NCI-H446 treated with DMSO at 0.1 percent for 48 hours (cell line): ENCODE data around the gene CRNN.

Experiments used
- DNase-seq: peaks from one replicate; lab custom pipeline; 2025; lab: John Stamatoyannopoulos, UW

Gene CRNN

DNA sequence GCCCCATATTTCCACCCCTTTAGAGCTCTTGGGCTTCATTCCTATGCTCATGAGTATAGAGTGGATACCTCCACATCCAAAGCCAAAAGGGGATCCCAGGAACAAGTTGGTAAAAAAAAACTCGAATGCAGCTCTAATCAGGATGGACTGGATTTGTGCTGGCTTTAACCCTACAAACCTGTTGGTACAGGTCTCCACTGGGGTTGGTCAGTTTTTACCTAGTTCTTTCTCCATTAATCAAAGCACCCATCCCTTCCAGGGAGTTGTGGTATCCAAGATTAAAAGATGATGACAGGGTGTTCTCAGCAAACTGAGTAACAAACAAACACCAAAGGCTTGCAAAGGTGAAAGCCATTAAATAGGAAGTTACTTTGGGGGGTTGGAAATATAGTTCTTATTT, 5.9 kb upstream of the CRNN start:
- no peak for DNase-seq

DNA sequence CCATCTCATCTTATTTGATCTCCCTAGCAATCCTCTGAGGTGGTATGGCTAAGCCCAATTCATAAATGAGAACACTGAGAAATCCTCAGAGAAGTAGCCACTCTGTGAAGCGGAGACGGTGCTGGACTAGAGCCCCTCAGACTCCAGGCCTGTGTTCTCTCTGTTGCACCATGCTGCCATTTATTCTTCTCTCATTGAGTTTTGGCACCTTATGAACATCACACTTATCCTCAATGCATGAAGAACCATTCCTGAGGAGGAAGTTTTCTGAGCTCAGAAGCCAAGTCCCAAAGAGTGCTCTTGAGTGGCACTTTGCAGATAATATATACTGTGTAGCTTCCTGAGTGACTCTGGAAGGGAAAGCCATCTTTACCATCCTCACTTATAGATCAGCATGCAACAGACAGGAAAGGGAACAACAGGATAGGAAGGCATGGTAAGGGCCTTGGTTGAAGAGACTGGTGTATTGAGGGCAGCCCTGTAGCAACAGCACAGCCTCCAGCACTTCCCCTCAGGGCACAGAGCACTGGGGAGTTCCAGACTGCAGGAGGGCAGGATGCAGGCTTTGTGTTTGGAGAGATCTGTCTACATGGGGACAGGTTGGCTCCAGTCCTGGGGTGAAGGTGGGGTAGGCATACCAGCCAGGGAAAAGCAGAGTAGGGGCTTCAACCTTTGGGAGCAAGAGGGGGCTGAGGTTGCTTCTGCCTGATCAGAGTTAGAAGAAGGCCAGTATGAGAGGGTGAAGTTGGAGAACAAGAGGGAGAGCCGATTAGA, 1.6 kb upstream of the CRNN start:
- DNase-seq = no peak

DNA sequence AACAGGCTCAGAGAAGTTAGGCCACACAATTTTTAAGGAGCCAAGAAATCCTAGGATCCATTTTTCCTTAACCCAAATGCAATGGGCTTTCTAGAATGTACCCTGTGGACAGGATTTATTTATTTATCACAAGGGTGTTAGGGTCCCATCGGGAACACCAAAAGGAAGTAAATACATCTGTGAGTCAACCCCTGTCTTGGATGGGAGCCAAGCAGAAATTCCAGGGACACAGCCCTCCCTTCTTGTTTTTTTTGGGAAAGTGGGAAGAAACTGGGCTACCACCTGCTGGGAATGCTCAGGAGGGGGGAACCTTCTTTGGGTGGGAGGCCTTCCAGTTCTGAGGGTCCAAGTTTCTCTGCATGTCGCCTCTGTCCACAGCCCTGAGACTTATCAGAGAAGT, 1.3 kb downstream of the CRNN start:
- no peak for DNase-seq

DNA sequence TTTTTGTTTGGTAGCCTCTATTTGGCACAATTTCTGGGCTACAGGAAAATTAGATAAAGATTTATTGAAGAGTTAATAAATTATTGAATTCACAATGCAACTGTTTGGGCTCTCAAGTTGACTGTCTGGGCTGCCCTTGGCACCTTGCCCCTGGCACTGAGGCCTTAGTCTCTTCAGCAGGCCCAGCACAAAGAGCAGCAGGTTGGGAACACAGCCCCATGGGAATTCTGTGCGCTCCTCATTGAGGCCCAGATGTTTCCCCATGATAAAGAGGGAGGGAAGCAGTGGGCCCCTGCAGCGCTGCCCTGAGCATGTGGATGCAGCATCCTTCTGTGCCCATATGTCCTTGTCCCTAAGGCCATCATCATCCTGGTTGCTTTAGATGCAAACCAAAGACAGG, 2.9 kb downstream of the CRNN start:
- DNase-seq = peak; percentile 14

DNA sequence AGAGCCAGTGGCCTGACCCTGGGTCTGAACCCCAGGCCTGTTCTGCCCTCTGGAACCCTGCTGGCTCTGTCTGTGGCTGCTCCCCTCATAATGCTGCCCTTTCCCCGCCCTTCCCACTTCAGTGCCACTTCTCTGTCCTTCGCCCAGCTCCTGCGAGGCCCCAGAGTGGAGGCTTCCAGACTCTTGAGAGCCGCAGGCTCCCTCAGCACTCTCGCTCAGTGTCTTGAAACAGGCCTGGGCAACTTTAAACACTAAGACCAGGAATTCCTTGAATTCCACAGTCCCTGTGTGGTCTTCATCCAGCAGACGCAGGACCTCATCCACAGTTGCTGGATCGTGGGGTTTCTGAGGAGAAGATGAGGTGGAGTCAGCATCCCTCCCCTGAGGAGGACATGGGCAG, 3.5 kb downstream of the CRNN start:
- no peak for DNase-seq

DNA sequence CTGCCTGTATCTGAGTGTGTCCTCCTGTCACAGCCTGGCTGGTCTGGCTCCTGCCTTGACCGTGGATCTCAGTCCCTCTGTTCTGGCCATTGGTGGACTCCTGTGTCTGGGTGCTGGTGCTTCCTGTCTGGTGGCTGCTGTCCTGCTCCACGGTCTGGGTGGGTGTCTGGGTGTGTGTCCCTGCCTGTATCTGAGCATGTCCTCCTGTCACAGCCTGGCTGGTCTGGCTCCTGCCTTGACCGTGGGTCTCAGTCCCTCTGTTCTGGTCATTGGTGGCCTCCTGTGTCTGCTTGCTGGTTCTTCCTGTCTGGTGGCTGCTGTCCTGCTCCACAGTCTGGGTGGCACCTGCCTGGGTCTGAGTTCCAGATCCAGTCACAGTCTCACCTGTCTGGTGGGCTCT, 4.0 kb downstream of the CRNN start:
- no peak for DNase-seq

DNA sequence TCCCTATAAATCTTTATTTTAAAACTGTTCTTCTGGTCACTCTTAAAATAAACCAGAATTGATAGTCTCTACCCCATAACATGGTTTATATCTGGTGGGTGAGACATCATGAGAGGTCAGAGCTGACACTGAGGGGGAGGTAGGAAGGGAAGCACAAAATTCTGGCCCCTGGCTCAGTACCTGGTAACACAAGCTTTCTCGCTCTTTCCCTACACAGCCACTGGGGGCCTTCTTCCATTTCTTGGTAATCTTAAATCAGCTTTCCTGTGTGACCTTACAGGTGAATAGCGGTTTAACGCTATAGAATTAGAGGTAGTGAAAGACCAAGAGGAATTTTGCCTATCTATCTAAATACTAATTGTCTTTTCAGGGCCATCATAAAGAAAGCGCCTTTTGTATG, 5.4 kb downstream of the CRNN start:
- no peak for DNase-seq

DNA sequence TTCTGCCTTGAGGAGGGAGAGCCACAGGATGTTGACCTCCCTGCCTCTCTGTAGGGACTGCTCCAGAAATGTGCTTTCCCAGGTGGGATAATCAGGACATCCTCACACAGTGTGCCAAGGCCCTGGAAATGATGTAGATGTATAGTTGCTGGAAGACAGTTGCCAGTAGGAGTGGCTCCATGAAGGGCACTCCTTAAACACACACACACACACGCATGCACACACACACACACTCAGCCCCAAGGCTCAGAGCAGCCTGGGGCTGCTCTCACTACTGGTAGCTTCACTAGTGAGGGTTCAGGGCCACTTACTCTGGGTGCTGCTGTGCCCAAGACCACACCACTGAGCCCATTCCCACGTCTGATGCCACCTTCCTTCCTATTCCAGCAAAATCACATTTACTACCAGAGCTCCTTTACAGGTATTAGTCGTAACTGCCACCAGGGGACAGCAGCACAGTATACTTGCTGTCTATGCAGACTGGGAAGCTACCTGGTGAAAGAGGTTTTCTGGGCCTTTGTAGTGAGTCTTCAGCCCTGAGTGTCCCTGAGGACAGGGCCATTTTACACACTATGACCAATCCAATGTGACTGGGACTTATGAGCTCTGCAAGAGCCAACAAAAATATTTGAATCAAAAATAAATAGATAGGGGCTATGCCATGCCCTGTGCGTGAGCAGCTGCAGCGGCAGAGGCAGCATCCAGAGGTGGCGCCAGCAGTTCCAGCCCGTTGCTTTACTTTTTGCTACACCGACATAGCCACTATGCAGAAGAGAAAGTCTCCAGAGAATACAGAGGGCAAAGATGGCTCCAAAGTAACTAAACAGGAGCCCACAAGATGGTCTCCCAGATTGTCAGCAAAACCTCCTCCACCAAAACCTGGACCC, 15.0 kb downstream of the CRNN start:
- no peak for DNase-seq

DNA sequence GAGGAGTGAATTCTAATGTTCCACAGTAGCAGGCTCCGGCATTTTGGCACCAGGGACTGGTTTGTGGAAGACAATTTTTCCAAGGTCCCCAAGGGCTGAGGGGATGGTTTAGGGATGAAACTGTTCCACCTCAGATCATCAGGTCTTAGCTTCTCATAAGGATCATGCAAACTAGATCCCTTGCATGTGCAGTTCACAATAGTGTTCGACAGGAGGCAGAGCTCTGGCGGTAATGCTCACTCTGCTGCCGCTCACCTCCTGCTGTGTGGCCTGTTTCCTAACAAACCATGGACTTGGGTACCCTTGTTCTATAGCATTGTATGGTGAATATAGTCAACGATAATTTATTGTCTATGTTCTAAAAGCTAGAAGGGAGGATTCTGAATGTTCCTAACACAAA, 16.6 kb downstream of the CRNN start:
- no peak for DNase-seq

DNA sequence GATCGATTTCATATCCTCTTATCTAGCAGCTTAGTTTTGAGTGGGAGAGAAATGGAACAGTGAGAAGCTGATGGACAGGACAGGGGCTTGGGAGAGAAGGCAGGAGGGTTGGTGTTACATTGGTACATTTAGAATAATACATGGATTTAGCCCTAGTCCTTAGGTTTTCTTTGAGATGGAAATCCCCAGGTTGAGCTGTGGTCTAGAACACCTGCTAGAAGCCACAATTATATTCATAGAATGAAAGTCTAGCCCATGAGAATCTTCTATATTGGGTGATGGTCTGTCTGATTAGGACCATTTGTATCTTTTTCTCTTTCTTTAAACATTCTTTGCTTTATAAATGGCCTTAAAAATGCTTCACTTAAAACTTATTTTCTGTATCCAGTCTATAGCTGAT, 19.9 kb downstream of the CRNN start:
- DNase-seq = no peak

DNA sequence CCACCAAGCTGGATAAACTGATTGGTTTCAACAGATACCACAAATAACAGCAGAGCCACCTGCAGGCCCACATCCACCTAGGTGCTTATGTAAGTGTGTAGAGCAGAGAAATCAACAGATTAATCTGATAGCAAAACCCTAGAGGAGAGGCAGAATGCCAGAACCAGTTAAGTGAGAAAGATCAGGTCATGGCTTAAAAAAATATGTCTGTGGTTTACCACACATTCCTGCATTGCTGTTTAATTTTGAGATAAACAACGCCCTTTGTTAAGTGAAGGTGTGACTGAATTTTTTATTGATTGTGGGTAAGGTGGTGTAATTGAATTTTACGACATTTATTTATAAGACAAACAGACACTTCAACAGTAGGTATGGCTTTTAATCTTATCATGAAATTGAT, 21.2 kb downstream of the CRNN start:
- DNase-seq = no peak

DNA sequence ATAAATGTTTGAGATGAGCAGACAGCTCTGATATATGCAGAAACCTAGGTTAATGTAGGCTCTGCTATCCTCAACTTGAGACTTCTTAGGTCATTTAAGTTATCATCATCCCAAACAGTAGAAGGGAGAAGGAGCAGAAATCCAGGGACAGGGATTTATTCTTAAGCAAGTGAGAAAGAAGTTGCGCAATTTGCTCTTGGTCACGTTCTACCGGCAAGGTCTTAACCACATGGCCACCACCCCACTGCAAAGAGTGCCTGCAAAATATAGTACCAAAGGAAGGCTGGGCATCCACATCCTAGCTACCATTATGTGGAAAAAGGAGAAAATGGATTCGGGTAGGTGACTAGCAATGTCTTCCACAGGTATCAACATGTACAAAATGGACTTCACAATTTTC, 25.2 kb downstream of the CRNN start:
- DNase-seq = no peak

DNA sequence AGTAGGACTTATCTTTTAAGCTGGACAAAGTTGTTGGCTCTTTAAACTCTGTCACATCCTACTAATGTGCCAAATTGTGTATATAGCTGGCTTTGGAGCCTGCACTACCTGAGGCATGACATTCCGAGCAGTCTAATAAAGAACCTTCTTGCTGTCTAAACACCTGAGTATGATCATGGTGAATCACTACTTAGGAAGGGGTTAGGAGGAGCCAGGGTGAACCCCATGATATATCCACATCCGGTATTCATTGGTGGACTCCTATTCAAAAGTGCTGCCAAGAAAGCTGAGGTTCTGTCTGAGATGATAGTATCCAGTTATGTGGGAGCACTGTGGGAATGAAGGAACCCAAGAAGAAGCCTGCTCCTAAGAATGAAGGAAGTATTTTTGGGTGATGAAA, 27.1 kb downstream of the CRNN start:
- no peak for DNase-seq

DNA sequence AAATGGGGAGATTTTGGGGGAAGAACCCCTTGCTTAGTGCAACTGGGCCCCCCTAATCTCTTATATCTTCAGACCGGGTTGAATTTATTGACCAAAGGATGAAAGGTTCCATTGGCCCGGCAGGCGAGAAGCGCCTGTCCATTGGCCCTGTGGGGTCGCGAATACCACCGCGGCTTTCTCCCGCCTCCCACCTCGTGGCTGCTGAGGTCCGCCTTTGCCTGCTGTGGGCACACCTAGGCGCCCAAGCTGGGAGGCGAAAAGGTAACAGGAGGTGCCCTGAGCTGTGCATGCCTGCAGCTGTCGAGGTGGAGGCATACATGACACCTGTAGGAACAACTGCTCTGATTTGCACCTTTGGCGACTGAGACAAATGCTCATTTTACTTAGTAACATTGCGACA, 33.1 kb downstream of the CRNN start:
- no peak for DNase-seq

DNA sequence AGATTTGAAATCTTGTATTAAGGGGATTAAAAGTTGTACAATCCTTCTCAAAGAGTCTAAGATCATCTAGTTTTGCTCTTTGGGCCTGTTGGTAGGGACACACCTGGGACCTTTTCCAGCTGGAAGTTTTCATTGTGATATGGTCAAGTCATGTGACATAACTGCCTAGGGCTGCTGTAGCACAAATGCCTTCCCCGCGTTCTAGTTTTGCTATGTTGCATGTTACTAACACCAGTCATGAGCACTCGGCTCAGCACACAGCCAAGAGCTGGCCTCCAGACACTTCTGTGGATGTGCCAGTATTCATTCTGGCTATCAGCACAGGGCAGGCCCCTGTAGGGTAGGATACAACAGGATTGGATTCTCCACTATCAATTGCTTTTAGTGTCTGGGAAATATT, 39.6 kb downstream of the CRNN start:
- DNase-seq = no peak

DNA sequence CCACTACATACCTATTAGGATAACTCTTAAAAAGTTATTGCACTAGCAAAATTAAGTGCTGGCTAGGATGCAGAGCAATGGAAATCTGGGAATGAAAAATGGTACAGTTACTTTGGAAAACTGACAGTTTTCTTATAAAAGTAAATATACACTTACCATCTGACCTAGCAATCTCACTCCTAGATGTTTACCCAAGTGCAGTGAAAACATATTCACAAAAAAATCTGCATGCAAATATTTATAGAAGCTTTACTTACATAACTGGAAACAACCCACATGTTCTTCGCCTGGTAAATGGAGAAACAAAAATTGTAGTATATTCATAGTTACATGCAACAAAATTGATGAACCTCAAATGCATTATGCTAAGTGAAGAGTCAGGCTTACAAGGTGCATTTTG, 41.4 kb downstream of the CRNN start:
- DNase-seq = no peak

DNA sequence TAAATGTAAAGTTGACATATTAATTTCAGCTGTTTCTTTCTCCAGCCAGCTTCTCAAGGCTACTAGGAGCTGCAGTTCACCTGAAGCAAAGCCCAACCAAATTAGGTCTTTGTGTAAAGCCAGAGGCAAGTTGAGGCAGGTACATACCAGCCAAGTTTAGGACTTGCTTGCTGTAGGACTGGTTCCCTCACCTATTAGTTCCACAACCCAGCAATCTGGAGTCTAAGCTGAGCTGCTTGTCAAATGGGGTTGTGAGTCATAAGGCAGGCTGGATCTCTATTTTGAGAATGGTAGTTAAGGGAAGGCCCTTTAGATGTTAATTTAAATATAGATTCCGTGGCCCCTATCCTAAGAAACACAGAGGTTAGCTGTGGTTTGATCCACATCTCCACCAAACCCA, 46.6 kb downstream of the CRNN start:
- DNase-seq = no peak

DNA sequence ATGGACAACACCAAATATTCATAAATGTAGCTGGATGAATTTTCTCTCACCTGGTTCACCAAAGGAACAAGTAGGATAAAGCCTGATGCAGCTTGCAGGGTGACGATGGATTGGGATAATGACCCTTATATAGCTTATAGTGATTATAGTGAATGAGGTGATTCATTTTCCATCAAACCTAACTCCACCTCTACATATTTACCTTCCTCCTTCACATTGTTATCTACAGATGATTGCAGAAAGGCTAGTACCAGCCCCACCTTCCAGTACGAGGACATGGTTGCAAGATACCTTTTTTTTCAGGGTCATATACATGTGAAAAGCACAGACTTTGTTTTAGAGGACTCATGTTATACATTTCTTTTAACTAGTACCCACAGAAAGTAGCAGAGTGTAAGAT, 54.2 kb downstream of the CRNN start, which contains the start of gene FLG2:
FLG2 (minus strand) TSS at position 101 of the 400 bp plus-strand sequence. CDS start 1,122 bp downstream, outside the sequence.
- no peak for DNase-seq
